HepG2 (cell line): ENCODE results near the gene SYNGR2. TPM values are rescaled to one million over a fixed set of nuclear protein-coding genes. Genes with fewer than 3 reads are reported as not detected.
A peak's percentile ranks its signal among the peaks of the same experiment; 100 is the strongest.

ENCODE experiments used
- ARNT ChIP-seq: fragments of 450-650 bp; IDR thresholded peaks from 2 replicates; pipeline ENCODE4 v1.6.1; 2017
- ATF7-NPFF ChIP-seq: sonication (generic); formaldehyde crosslinking; IDR thresholded peaks from 2 replicates; pipeline ENCODE4 v1.8.1; 2023; ENCODE audit warnings: mild to moderate bottlenecking, low read depth, missing genetic modification reagents, moderate library complexity
- CHCHD3 ChIP-seq: sonication (generic); formaldehyde crosslinking; IDR thresholded peaks from 2 replicates; pipeline ENCODE4 v1.8.0; 2022; ENCODE audit warnings: mild to moderate bottlenecking, missing genetic modification reagents, moderate library complexity
- HDAC1 ChIP-seq: sonication (generic); formaldehyde crosslinking; IDR thresholded peaks from 2 replicates; pipeline ENCODE4 v1.5.1; 2020; ENCODE audit warnings: mild to moderate bottlenecking, missing genetic modification reagents
- KLF9 ChIP-seq: IDR thresholded peaks from 2 replicates; pipeline ENCODE4 v1.6.1; 2016; ENCODE audit warnings: low read depth
- NCOA1 ChIP-seq: sonication (generic); formaldehyde crosslinking; IDR thresholded peaks from 2 replicates; pipeline ENCODE4 v1.9.0; 2021; ENCODE audit warnings: missing genetic modification reagents
- NCOR1 ChIP-seq: fragments of 200-600 bp; sonication (generic); IDR thresholded peaks from 2 replicates; pipeline ENCODE4 v1.7.0; 2017; ENCODE audit warnings: antibody characterized with exemption, low read length, borderline replicate concordance
- POLR2AphosphoS5 ChIP-seq: IDR thresholded peaks from 2 replicates; pipeline ENCODE4 v1.6.1; 2012; ENCODE audit warnings: low read depth, low read length
- PRDM15 ChIP-seq: sonication (generic); formaldehyde crosslinking; IDR thresholded peaks from 2 replicates; pipeline ENCODE4 v1.4.0; 2020; ENCODE audit warnings: missing genetic modification reagents
- RELA ChIP-seq: sonication (generic); formaldehyde crosslinking; IDR thresholded peaks from 2 replicates; pipeline ENCODE4 v1.4.0; 2020; ENCODE audit warnings: missing genetic modification reagents
- SALL1 ChIP-seq: sonication (generic); formaldehyde crosslinking; IDR thresholded peaks from 2 replicates; pipeline ENCODE4 v1.8.0; 2022; ENCODE audit warnings: mild to moderate bottlenecking, missing genetic modification reagents
- TERF1 ChIP-seq: sonication (generic); formaldehyde crosslinking; IDR thresholded peaks from 2 replicates; pipeline ENCODE4 v1.8.0; 2022; ENCODE audit warnings: mild to moderate bottlenecking, missing genetic modification reagents, moderate library complexity
- TFE3 ChIP-seq: IDR thresholded peaks from 2 replicates; pipeline ENCODE4 v1.6.1; 2016
- TRIM24 ChIP-seq: sonication (generic); formaldehyde crosslinking; IDR thresholded peaks from 2 replicates; pipeline ENCODE4 v1.8.0; 2022; ENCODE audit warnings: mild to moderate bottlenecking, missing genetic modification reagents
- ZBTB39 ChIP-seq: sonication (generic); formaldehyde crosslinking; IDR thresholded peaks from 2 replicates; pipeline ENCODE4 v1.5.0; 2020; ENCODE audit warnings: missing genetic modification reagents
- ZC3H13 ChIP-seq: sonication (generic); formaldehyde crosslinking; IDR thresholded peaks from 2 replicates; pipeline ENCODE4 v1.8.1; 2023; ENCODE audit warnings: mild to moderate bottlenecking, missing genetic modification reagents, moderate library complexity
- ZNF280B ChIP-seq: sonication (generic); formaldehyde crosslinking; IDR thresholded peaks from 2 replicates; pipeline ENCODE4 v1.5.0; 2020; ENCODE audit warnings: missing genetic modification reagents, mild to moderate bottlenecking, borderline replicate concordance
- ZNF30 ChIP-seq: sonication (generic); formaldehyde crosslinking; IDR thresholded peaks from 2 replicates; pipeline ENCODE4 v1.5.0; 2020; ENCODE audit warnings: mild to moderate bottlenecking, missing genetic modification reagents
- ZNF446 ChIP-seq: sonication (generic); formaldehyde crosslinking; IDR thresholded peaks from 2 replicates; pipeline ENCODE4 v1.5.0; 2020; ENCODE audit warnings: mild to moderate bottlenecking, missing genetic modification reagents
- ZNF496 ChIP-seq: sonication (generic); formaldehyde crosslinking; IDR thresholded peaks from 2 replicates; pipeline ENCODE4 v1.8.1; 2023; ENCODE audit warnings: mild to moderate bottlenecking, moderate library complexity, missing genetic modification reagents; ENCODE audit not compliant: insufficient replicate concordance
- ZNF766 ChIP-seq: sonication (generic); formaldehyde crosslinking; IDR thresholded peaks from 2 replicates; pipeline ENCODE4 v1.5.0; 2020; ENCODE audit warnings: missing genetic modification reagents, borderline replicate concordance
- ZSCAN25 ChIP-seq: sonication (generic); formaldehyde crosslinking; IDR thresholded peaks from 2 replicates; pipeline ENCODE4 v1.8.0; 2022; ENCODE audit warnings: mild to moderate bottlenecking, missing genetic modification reagents
- polyA plus RNA-seq, 8 experiments: library from polyadenylated mRNA; depleted of rRNA in 3 of 8; stranded (reverse) in 7 of 8; unstranded in 1 of 8; fragments of >200 nt; fragmentation: Illumina TruSeq in 4 of 8; extraction: Trizol in 4 of 8; gene quantifications; 2 replicates each; pipeline versions ENCODE4 v1.2.1 to v1.2.3, GENCODE V29; 2011 to 2016; ENCODE audit warnings: low read depth in 4 of 8, missing spikeins in 1 of 8, mixed read lengths in 1 of 8; ENCODE audit not compliant: insufficient read depth in 1 of 8
- total RNA-seq, 5 experiments: library from RNA; depleted of rRNA; stranded (reverse); fragments of >200 nt; fragmentation: Illumina TruSeq; extraction: Trizol; gene quantifications; 2 replicates each; pipeline ENCODE4 v1.2.3, GENCODE V29; 2016; ENCODE audit warnings: low read depth in 1 of 5

The SYNGR2 gene
- total and polyA plus RNA-seq, 2 of the 13 experiments (the other 11 are each of a cell fraction or from before 2014, with no cell fraction given): 46.7 to 170 TPM

- TF ChIP-seq PRDM15 (CRISPR knock-in tag) (no peak), NCOR1 (no peak), ZC3H13 (CRISPR knock-in tag) (no peak), ARNT (no peak), ZSCAN25 (no peak), NCOA1 (CRISPR knock-in tag) (0 out of 2 replicates have a peak, but pooled peaks have one; percentile 67), ZNF280B (no peak), ZNF496 (CRISPR knock-in tag) (no peak), ATF7-NPFF (CRISPR knock-in tag) (no peak), CHCHD3 (CRISPR knock-in tag) (no peak), ZNF30 (0 out of 2 replicates have a peak, but pooled peaks have one; percentile 49), ZNF446 (CRISPR knock-in tag) (no peak), SALL1 (CRISPR knock-in tag) (no peak), ZNF766 (0 out of 2 replicates have a peak, but pooled peaks have one; percentile 4), TERF1 (no peak), RELA (CRISPR knock-in tag) (no peak), TRIM24 (CRISPR knock-in tag) (no peak), KLF9 (no peak), HDAC1 (no peak), POLR2AphosphoS5 (no peak), ZBTB39 (0 out of 2 replicates have a peak, but pooled peaks have one; percentile 1), TFE3 (CRISPR knock-in tag) (no peak)
These were observed 41.5 kb upstream of the SYNGR2 start (continued) for GRCh38 chr17:78126895-78127238.
